HepG2 (cell line): ENCODE measurements around the gene STK38L. TPM values are rescaled to one million over a fixed set of nuclear protein-coding genes. Genes with fewer than 3 reads are reported as not detected.

Experiments used
- ATAC-seq: fragments of 200-7000 bp; cut with Tn5 transposase; 3 replicates; pipeline ENCODE4 v1.9.1; 2020; ENCODE audit warnings: mild to moderate bottlenecking, moderate library complexity
- BruUV-seq: library from RNA; stranded (reverse); fragments of 400-500 nt; replicated peaks from 2 replicates; lab custom pipeline; 2021; lab: Mats Ljungman, UMichigan
- CTCF ChIA-PET: fragments of 300-600 bp; formaldehyde crosslinking; extraction: SDS; loops from one replicate; lab custom pipeline; 2021; ENCODE audit warnings: low total read pairs, inconsistent platforms, low intra/inter-chr PET ratio; lab: Yijun Ruan, JAX
- POLR2A ChIA-PET: fragments of 350-600 bp; sonication (Branson Sonifier 250); formaldehyde crosslinking; loops from one replicate; lab custom pipeline; 2020; ENCODE audit warnings: antibody characterized with exemption, inconsistent platforms; lab: Yijun Ruan, JAX
- DNase-seq: peaks from one replicate; pipeline ENCODE4 v3.0.0-alpha.2; 2015; ENCODE audit warnings: low spot score
- FAIRE-seq: peaks from 3 replicates; lab custom pipeline; 2011; peaks lifted over from hg19 to GRCh38; lab: Jason Lieb, UNC
- H2AFZ ChIP-seq: one replicate; pipeline ENCODE4 v1.6.1; 2011; ENCODE audit warnings: low read length, inconsistent platforms
- H3K27ac ChIP-seq: fragments of 300-600 bp; 3 replicates; pipeline ENCODE4 v1.8.0; 2011; ENCODE audit warnings: mixed run types, mild to moderate bottlenecking, mixed read lengths, low read length, inconsistent platforms; ENCODE audit not compliant: insufficient read depth; ENCODE audit errors: extremely low read length
- H3K27me3 ChIP-seq, 2 experiments: fragments of 200-600 bp in 1 of 2; 2 replicates in 1 of 2; 3 replicates in 1 of 2; pipeline versions ENCODE4 v1.6.0 to v1.8.0; 2011; ENCODE audit warnings: low read length in 2 of 2, mild to moderate bottlenecking in 2 of 2, moderate library complexity in 2 of 2, inconsistent platforms in 1 of 2; ENCODE audit not compliant: insufficient read depth in 2 of 2, control insufficient read depth in 1 of 2
- H3K36me3 ChIP-seq, 2 experiments: fragments of 200-600 bp in 1 of 2; replicated peaks in 1 of 2; 2 replicates in 1 of 2; 3 replicates in 1 of 2; pipeline versions ENCODE4 v1.5.1 to v1.8.0; 2011; ENCODE audit warnings: low read length in 2 of 2, inconsistent platforms in 1 of 2; ENCODE audit not compliant: insufficient read depth in 2 of 2, control insufficient read depth in 1 of 2
- H3K4me1 ChIP-seq: 2 replicates; pipeline ENCODE4 v1.5.1; 2012; ENCODE audit warnings: low read length, inconsistent platforms; ENCODE audit not compliant: insufficient read depth
- H3K4me2 ChIP-seq: 2 replicates; pipeline ENCODE4 v1.6.0; 2011; ENCODE audit warnings: low read depth, low read length, inconsistent platforms
- H3K4me3 ChIP-seq, 3 experiments: fragments of 200-600 bp in 1 of 3; sonication (generic), shearing (Covaris generic) in 1 of 3; replicated peaks in 1 of 3; 2 replicates each; pipeline ENCODE4 v1.5.1; 2011 to 2016; ENCODE audit warnings: low read length in 3 of 3, inconsistent platforms in 2 of 3, low read depth in 2 of 3, mild to moderate bottlenecking in 2 of 3, control low read depth in 1 of 3, mixed read lengths in 1 of 3; ENCODE audit not compliant: insufficient read depth in 1 of 3
- H3K79me2 ChIP-seq: one replicate; pipeline ENCODE4 v1.6.1; 2011; ENCODE audit warnings: low read length, inconsistent platforms; ENCODE audit not compliant: insufficient read depth
- H3K9ac ChIP-seq: 2 replicates; pipeline ENCODE4 v1.6.0; 2011; ENCODE audit warnings: mild to moderate bottlenecking, low read depth, low read length, inconsistent platforms; ENCODE audit not compliant: insufficient read depth
- H3K9me3 ChIP-seq: 2 replicates; pipeline ENCODE4 v1.5.1; 2012; ENCODE audit warnings: mild to moderate bottlenecking, low read length
- H4K20me1 ChIP-seq: 2 replicates; pipeline ENCODE4 v1.6.0; 2011; ENCODE audit warnings: inconsistent platforms, mild to moderate bottlenecking, low read length, moderate library complexity; ENCODE audit not compliant: insufficient read depth
- ARNTL ChIP-seq: sonication (generic); formaldehyde crosslinking; IDR thresholded peaks from 2 replicates; pipeline ENCODE4 v1.4.0; 2020; ENCODE audit warnings: mild to moderate bottlenecking, missing genetic modification reagents
- HNRNPL ChIP-seq: fragments of 200-400 bp; formaldehyde crosslinking; IDR thresholded peaks from 2 replicates; pipeline ENCODE4 v1.6.1; 2017; ENCODE audit warnings: mild to moderate bottlenecking, low read depth, low read length
- MAFF ChIP-seq: IDR thresholded peaks from 2 replicates; pipeline ENCODE4 v1.6.1; 2011; ENCODE audit warnings: low read depth, low read length, improper control_type of control experiment
- PATZ1 ChIP-seq: sonication (generic); formaldehyde crosslinking; IDR thresholded peaks from 2 replicates; pipeline ENCODE4 v1.4.0; 2020; ENCODE audit warnings: missing genetic modification reagents
- PBX2 ChIP-seq: IDR thresholded peaks from 2 replicates; pipeline ENCODE4 v1.6.1; 2016; ENCODE audit warnings: control low read depth
- POLR2AphosphoS5 ChIP-seq: IDR thresholded peaks from 2 replicates; pipeline ENCODE4 v1.6.1; 2012; ENCODE audit warnings: low read depth, low read length
- THAP11 ChIP-seq: IDR thresholded peaks from 2 replicates; pipeline ENCODE4 v1.6.1; 2016; ENCODE audit warnings: missing biosample characterization, missing genetic modification reagents
- ZBTB3 ChIP-seq: sonication (generic); formaldehyde crosslinking; IDR thresholded peaks from 2 replicates; pipeline ENCODE4 v1.4.0; 2020; ENCODE audit warnings: low read depth, mild to moderate bottlenecking, moderate library complexity, missing genetic modification reagents, borderline replicate concordance
- ZBTB8A ChIP-seq: sonication (generic); formaldehyde crosslinking; IDR thresholded peaks from 2 replicates; pipeline ENCODE4 v1.4.0; 2020; ENCODE audit warnings: mild to moderate bottlenecking, low read depth, missing genetic modification reagents, borderline replicate concordance
- ZFAT ChIP-seq: sonication (generic); formaldehyde crosslinking; conservative IDR thresholded peaks from 2 replicates; pipeline ENCODE4 v1.8.1; 2023; ENCODE audit warnings: missing genetic modification reagents, inconsistent platforms
- ZFX ChIP-seq: sonication (generic); formaldehyde crosslinking; IDR thresholded peaks from 2 replicates; pipeline ENCODE4 v1.4.0; 2020; ENCODE audit warnings: mild to moderate bottlenecking, low read depth, missing genetic modification reagents, moderate library complexity
- ZNF10 ChIP-seq: sonication (generic); formaldehyde crosslinking; IDR thresholded peaks from 2 replicates; pipeline ENCODE4 v1.4.0; 2020; ENCODE audit warnings: mild to moderate bottlenecking, low read depth, missing genetic modification reagents, borderline replicate concordance
- ZNF558 ChIP-seq: sonication (generic); formaldehyde crosslinking; IDR thresholded peaks from 2 replicates; pipeline ENCODE4 v1.9.0; 2022; ENCODE audit warnings: mild to moderate bottlenecking, missing genetic modification reagents, borderline replicate concordance
- ZNF589 ChIP-seq: sonication (generic); formaldehyde crosslinking; conservative IDR thresholded peaks from 2 replicates; pipeline ENCODE4 v1.8.0; 2022; ENCODE audit warnings: mild to moderate bottlenecking, moderate library complexity, missing genetic modification reagents
- ZNF75D ChIP-seq: sonication (generic); formaldehyde crosslinking; IDR thresholded peaks from 2 replicates; pipeline ENCODE4 v1.8.1; 2023; ENCODE audit warnings: missing genetic modification reagents, mild to moderate bottlenecking, borderline replicate concordance
- ZZZ3 ChIP-seq: sonication (generic); formaldehyde crosslinking; IDR thresholded peaks from 2 replicates; pipeline ENCODE4 v1.4.0; 2020; ENCODE audit warnings: missing genetic modification reagents, mild to moderate bottlenecking, borderline replicate concordance
- WGBS: methylation state at CpG from one replicate; pipeline ENCODE4 v1.1.6; 2017; ENCODE audit warnings: low lambda C conversion rate; 5-methylcytosine and 5-hydroxymethylcytosine counted together
- in situ Hi-C: cut with HindIII; loops from 2 replicates; pipeline ENCODE4 v1.10.0; 2017; ENCODE audit warnings: low pct_unique_long_range_greater_than_20kb; ENCODE audit not compliant: extremely low pct_ligation_motif_present
- intact Hi-C: fragments of 100-400 bp; cut with micrococcal nuclease; formaldehyde crosslinking; loops from one replicate; pipeline ENCODE4 v1.10.0; 2022; ENCODE audit not compliant: unreplicated experiment
- polyA plus RNA-seq, 8 experiments: library from polyadenylated mRNA; depleted of rRNA in 3 of 8; stranded (reverse) in 7 of 8; unstranded in 1 of 8; fragments of >200 nt; fragmentation: Illumina TruSeq in 4 of 8; extraction: Trizol in 4 of 8; gene quantifications; 2 replicates each; pipeline versions ENCODE4 v1.2.1 to v1.2.3, GENCODE V29; 2011 to 2016; ENCODE audit warnings: low read depth in 4 of 8, missing spikeins in 1 of 8, mixed read lengths in 1 of 8; ENCODE audit not compliant: insufficient read depth in 1 of 8
- total RNA-seq, 5 experiments: library from RNA; depleted of rRNA; stranded (reverse); fragments of >200 nt; fragmentation: Illumina TruSeq; extraction: Trizol; gene quantifications; 2 replicates each; pipeline ENCODE4 v1.2.3, GENCODE V29; 2016; ENCODE audit warnings: low read depth in 1 of 5

Gene STK38L
- total and polyA plus RNA-seq, 2 of the 13 experiments (the other 11 are each of a cell fraction or from before 2014, with no cell fraction given), result 6.1 to 26.4 TPM

- in situ Hi-C loops, result no loop called here
- no peak for DNase-seq
- TF ChIP-seq POLR2AphosphoS5 (no peak), ZNF10 (CRISPR knock-in tag) (no peak), ZNF558 (CRISPR knock-in tag) (no peak), ZFAT (CRISPR knock-in tag) (no peak), PATZ1 (CRISPR knock-in tag) (no peak), ZBTB8A (CRISPR knock-in tag) (no peak), PBX2 (CRISPR knock-in tag) (no peak), HNRNPL (no peak), THAP11 (CRISPR knock-in tag) (no peak), ZFX (CRISPR knock-in tag) (no peak), MAFF (no peak), ZBTB3 (CRISPR knock-in tag) (no peak), ARNTL (CRISPR knock-in tag) (no peak), ZNF75D (CRISPR knock-in tag) (no peak), ZNF589 (CRISPR knock-in tag) (no peak), ZZZ3 (CRISPR knock-in tag) (no peak)
- TF ChIP-seq, all 625 proteins: peak for 0
- CTCF ChIA-PET, result no interaction called here
- H3K27ac ChIP-seq, result no peak overlapping the region
- H3K4me3 ChIP-seq, result no peak overlapping the region
- H3K4me1 ChIP-seq, result no peaks in the 10 kb centered on the region
- no peaks in the 10 kb centered on the region for H3K79me2 ChIP-seq
- H3K9ac ChIP-seq, result no peak overlapping the region
- POLR2A ChIA-PET, result no interaction called here
- H3K27me3 ChIP-seq, result no peaks in the 10 kb centered on the region; a peak in 1 of 5 replicates
- H3K9me3 ChIP-seq, result no peaks in the 10 kb centered on the region
- intact Hi-C loops, result no loop called here
- H3K4me2 ChIP-seq, result no peak overlapping the region
- H2AFZ ChIP-seq, result no peak overlapping the region
- no peaks in the 10 kb centered on the region for H4K20me1 ChIP-seq
- ATAC-seq (no peak), FAIRE-seq (no peak)
- H3K36me3 ChIP-seq, result no peaks in the 10 kb centered on the region
- WGBS, result 90% methylated on average over 3 of the region's 3 CpGs
- BruUV-seq, result no TSS peak
These were observed 46.0 kb upstream of the STK38L start for GRCh38 chr12:27198036-27198435.
